ENCODE results near the gene AIFM3.

AIFM3 gene

DNA sequence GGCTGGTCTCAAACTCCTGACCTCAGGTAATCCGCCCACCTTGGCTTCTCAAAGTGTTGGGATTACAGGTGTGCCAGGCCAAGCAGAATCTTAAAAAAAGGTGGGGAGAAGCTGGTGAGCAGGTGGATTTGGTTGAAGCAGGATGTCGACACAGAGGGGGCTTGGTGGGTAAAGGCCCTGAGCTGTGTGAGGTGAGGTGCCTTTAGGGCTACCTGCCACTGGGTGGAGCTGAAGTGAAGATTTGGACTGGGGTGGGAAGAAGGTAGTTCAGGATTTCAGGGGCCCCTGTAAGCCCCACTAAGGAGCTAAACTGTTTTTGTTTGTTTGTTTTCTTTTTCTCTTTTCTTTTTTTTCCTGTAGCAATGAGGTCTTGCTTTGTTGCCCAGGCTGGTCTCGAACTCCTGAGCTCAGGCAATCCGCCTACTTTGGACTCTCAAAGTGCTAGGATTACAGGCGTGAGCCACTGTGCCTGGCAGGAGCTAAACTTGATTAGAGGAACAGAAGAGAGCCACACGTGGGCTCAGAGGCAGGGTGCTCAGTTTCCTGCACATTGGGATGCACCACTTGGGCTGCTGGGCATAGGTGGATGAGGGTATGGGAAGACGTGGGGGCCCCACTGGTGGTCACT, 53.9 kb downstream of the AIFM3 start:
- TF ChIP-seq CTCF (IDR thresholded peaks at IDR 0.05) = no peak
- Histone ChIP-seq H3K27ac (no peak overlapping the region), H3K36me3 (ENCODE audit: control insufficient read depth, insufficient read depth, low read length) (no peaks in the 10 kb centered on the region), H3K79me2 (no peaks in the 10 kb centered on the region), H3K4me3 (ENCODE audit: low read depth, low read length) (no peak overlapping the region), H3K9me3 (ENCODE audit: control insufficient read depth, low read length) (no peaks in the 10 kb centered on the region), H3K27me3 (ENCODE audit: control insufficient read depth, insufficient read depth, low read length) (no peaks in the 10 kb centered on the region), H3K4me2 (ENCODE audit: low read length) (no peak overlapping the region), H3K9ac (no peak overlapping the region), H2AFZ (no peak overlapping the region), H3K4me1 (no peaks in the 10 kb centered on the region)

DNA sequence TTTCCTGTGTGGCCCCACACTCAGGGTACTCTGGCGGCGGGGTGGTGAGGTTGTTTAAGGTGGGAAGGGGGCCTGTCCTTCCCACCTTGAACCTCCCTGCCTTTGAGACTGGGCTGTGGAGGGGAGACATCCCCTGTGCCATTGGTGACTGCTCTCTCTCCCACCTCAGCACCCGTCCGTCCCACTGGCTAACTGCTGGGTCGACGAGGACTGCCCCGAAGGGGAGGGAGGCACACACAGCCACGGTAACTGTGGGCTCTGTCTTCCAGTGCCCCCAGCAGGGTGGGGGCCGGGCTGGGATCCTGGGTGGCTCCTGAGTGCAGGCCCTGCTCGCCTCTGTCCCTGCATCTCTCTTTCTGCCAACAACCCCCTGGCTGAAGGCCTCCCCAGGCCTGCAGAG, 55.5 kb downstream of the AIFM3 start:
- Histone ChIP-seq H3K9me3 (ENCODE audit: control insufficient read depth, low read length) (no peaks in the 10 kb centered on the region), H2AFZ (no peak overlapping the region), H3K4me1 (no peaks in the 10 kb centered on the region), H3K4me3 (ENCODE audit: low read depth, low read length) (no peak overlapping the region), H3K36me3 (ENCODE audit: control insufficient read depth, insufficient read depth, low read length) (no peaks in the 10 kb centered on the region), H3K27me3 (ENCODE audit: control insufficient read depth, insufficient read depth, low read length) (no peaks in the 10 kb centered on the region), H3K4me2 (ENCODE audit: low read length) (no peak overlapping the region), H3K79me2 (no peaks in the 10 kb centered on the region), H3K9ac (no peak overlapping the region), H3K27ac (no peak overlapping the region)
- TF ChIP-seq CTCF (IDR thresholded peaks at IDR 0.05) = no peak

DNA sequence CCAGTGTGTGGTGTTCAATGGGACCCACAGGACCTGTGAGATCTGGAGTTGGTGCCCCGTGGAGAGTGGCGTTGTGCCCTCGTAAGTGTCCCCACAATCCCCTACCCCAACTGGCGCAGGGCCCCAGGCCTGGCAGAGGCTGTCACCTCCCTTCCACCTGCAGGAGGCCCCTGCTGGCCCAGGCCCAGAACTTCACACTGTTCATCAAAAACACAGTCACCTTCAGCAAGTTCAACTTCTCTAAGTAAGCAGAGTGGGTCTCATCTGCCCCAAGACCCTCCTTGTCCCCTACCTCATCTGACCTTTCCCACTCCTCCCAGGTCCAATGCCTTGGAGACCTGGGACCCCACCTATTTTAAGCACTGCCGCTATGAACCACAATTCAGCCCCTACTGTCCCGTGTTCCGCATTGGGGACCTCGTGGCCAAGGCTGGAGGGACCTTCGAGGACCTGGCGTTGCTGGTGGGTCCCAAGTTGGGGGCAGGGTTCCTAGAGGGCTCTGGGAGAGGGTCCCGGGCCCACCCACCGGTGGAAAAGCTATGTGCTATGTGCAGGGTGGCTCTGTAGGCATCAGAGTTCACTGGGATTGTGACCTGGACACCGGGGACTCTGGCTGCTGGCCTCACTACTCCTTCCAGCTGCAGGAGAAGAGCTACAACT, 56.0 kb downstream of the AIFM3 start:
- Histone ChIP-seq H3K9ac (no peak overlapping the region), H3K9me3 (ENCODE audit: control insufficient read depth, low read length) (no peaks in the 10 kb centered on the region), H3K4me3 (ENCODE audit: low read depth, low read length) (no peak overlapping the region), H3K79me2 (no peaks in the 10 kb centered on the region), H3K27ac (no peak overlapping the region), H3K4me2 (ENCODE audit: low read length) (no peak overlapping the region), H3K4me1 (no peaks in the 10 kb centered on the region), H3K36me3 (ENCODE audit: control insufficient read depth, insufficient read depth, low read length) (no peaks in the 10 kb centered on the region), H2AFZ (no peak overlapping the region), H3K27me3 (ENCODE audit: control insufficient read depth, insufficient read depth, low read length) (no peaks in the 10 kb centered on the region)
- TF ChIP-seq CTCF (IDR thresholded peaks at IDR 0.05) = no peak

DNA sequence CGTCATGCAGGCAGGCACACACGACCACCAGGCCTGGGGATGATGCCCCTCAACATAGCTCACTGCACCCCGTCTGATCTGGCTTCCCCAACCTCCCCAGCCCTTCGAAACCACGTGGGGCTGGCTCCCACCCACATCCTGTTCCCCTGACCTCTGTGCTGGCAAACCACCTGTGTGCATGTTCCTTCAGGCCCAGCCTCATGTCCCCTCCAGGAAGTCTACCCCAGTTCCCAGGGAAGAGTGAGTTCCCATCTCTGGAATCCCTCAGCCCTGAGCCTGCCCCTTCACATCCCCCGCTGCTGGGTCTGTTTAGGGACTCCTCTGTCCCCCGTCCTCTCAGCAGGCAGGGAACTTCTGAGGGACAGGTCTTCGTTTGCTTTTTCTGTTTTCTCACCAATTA, 58.2 kb downstream of the AIFM3 start:
- Histone ChIP-seq H3K9me3 (ENCODE audit: control insufficient read depth, low read length) (no peaks in the 10 kb centered on the region), H2AFZ (no peak overlapping the region), H3K27ac (no peak overlapping the region), H3K79me2 (no peaks in the 10 kb centered on the region), H3K9ac (no peak overlapping the region), H3K27me3 (ENCODE audit: control insufficient read depth, insufficient read depth, low read length) (no peaks in the 10 kb centered on the region), H3K4me1 (no peaks in the 10 kb centered on the region), H3K4me2 (ENCODE audit: low read length) (no peak overlapping the region), H3K36me3 (ENCODE audit: control insufficient read depth, insufficient read depth, low read length) (no peaks in the 10 kb centered on the region), H3K4me3 (ENCODE audit: low read depth, low read length) (no peak overlapping the region)
- no peak for TF ChIP-seq CTCF (IDR thresholded peaks at IDR 0.05)
